GM21526 (cell line): ENCODE results near the gene RABEPK.
"Not testable (repeated sequence)": the region's sequence is repeated elsewhere in the genome, so short reads cannot be mapped to it uniquely, and the experiment has no call there.

Experiments
- ATAC-seq: cut with Tn5 transposase; IDR thresholded peaks from one replicate; pipeline ENCODE4 v1.9.1; 2021; ENCODE audit warnings: moderate library complexity; ENCODE audit not compliant: unreplicated experiment, low FRiP score

RABEPK gene

GRCh38 chr9:125194466-125194865 lies 5.9 kb upstream of the RABEPK start:
- ATAC-seq, result not testable (repeated sequence)

DNA sequence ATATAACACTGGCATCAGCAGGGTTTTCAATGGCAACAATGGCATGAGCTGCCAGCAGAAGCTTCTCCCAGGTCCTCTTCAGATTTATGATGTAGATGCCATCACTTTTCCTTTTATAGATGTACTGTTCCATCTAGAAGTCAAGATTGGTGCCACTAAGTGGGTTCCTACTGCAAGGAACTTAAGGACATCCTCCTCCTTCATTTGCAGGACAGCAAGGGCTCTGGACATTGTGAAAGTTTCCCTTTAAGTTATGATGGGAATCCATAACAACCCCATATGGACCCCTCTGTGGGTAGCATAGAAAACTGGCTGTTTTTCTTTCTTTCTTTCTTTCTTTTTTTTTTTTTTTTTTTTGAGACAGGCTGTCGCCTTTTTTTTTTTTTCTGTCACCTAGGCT lies 4.8 kb upstream of the RABEPK start:
- not testable (repeated sequence) for ATAC-seq

DNA sequence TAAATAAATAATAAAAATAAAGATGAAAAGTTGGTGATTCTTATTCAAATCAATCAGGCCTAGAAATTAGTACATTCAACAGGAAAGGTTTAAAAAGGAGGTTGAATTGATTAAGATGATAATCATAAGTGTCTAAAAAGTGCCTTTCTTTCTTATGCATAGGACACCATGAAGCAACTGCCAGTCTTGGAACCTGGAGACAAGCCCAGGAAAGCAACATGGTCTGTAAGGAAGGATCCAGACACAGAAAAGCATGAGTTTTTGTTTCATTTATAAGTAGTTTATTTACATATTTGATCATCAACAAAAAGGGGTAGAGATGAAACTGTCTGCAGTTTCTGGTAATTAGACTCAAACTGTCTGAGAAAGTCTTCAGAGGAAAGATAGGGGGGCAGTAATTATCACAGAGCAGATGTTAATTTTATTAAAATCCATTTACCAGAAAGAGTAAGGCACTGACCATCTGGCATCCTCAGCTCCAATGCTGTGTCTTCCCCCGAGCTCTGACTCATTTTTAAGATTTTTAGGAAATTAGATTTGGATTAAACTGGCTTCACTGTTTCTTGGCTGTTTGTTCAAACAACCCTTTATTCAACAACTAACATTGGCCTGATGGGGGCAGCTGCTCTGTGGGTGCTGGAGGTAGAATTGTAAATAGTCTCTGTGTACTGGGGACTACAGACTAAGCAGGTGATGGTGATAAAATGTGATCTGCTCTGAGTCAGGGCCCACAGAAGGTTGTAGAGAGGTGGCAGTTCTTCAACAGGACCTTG lies 2.7 kb downstream of the RABEPK start:
- ATAC-seq, result no peak

DNA sequence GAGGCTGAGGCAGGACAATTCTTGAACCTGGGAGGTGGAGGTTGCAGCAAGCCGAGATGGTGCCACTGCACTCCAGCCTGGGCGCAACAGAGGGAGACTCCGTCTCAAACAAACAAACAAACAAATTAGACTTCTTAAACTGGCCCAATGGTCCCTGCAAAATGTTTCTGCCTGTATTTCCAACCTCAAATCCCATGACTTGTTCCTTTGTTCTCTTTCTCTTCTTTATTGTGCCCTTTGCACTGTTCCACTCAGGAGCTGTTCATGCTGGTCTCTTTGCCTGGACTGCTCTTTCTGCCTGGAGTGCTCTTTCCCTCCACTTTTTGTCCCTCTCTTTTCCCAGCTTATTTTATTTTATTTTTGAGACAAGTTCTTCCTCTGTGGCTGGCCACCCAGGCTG lies 4.1 kb downstream of the RABEPK start:
- ATAC-seq, result no peak

DNA sequence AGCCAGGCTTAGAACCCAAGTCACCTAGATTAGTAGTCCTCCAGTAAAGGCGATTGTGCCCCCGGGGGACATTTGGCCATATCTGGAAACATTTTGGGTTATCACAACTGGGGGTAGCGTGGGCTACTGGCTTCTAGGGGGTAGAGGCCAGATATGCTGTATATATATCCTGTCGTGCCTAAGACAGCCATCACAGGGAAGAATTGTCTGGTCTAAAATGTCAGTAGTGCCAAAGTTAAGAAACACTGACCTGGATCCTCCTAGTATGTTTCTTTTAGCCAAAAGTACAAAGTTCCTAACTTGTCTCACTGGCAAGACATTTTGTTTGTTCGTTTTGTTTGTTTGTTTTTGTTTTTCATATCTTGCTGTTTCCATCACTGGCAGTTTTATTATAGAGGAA lies 13.8 kb downstream of the RABEPK start:
- ATAC-seq, result no peak

GRCh38 chr9:125218621-125219020 lies 18.3 kb downstream of the RABEPK start:
- no peak for ATAC-seq

DNA sequence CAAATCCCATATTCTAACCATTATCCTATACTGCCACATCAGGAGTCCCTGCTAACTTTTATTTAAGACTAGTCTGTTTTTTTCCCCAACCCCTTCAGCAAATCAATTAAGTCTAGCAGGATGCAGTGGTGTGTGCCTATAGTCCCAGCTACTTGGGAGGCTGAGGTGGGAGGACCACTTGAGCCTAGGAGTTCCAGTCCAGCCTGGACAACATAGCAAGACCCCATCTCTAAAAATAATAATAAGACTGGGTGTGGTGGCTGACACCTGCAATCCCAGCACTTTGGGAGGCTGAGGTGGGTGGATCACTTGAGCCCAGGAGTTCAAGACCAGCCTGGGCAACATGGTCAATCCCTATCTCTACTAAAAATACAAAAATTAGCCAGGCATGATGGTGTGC lies 24.5 kb downstream of the RABEPK start:
- not testable (repeated sequence) for ATAC-seq

GRCh38 chr9:125227761-125228160 lies 27.4 kb downstream of the RABEPK start:
- no peak for ATAC-seq

GRCh38 chr9:125233678-125234077 lies 33.3 kb downstream of the RABEPK start:
- ATAC-seq, result no peak

GRCh38 chr9:125234099-125234498 lies 33.8 kb downstream of the RABEPK start:
- ATAC-seq, result not testable (repeated sequence)

DNA sequence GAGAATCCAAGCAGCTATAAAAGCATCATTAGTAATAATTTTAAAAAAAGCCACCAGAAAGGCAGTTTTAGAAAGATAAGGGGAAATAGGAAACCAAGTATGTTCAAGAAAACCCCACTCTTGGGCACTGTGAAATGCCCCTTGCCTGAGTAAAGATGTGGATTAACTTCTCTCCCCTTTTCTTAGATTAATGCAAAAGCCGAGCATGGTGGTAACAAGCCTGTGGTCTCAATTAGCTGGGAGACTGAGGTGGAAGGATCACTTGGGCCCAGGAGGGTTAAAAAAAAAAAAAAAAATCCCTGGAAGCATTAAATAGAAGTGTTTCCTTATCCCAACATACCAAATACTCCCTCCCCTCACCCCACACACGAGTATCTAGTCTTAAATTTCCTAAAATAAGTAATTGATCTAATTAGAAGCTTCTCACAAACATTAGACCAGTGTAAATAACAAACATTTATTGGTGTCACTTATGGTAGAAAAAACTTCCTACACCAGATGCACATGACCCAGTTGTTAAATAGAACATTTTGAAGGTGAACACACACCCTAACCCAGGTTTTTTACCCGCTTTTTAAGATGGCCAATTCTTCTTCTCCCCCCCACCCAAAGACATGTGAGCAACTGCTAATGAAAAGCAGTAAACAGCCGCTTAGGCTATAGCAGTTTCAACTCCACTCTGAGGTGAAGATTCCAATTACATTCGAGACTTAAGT lies 35.6 kb downstream of the RABEPK start:
- ATAC-seq, result no peak

DNA sequence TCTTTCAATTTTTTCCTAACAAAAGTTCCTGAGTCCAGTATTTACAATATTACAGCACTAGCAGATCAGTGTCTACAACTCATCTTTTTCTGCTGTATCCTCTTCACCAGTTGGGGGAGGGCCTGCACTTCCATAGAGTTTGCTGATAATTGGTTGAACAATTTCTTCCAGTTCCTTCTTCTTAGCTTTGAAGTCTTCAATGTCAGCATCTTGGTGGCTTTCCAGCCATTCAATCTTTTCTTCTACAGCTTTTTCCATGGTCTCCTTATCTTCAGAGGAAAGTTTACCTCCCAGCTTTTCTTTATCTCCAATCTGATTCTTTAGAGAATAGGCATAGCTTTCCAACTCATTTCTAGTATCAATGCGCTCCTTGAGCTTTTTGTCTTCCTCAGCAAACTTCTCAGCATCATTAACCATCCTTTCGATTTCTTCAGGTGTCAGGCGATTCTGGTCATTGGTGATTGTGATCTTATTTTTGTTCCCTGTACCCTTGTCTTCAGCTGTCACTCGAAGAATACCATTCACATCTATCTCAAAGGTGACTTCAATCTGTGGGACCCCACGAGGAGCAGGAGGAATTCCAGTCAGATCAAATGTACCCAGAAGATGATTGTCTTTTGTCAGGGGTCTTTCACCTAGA lies 36.3 kb downstream of the RABEPK start:
- not testable (repeated sequence) for ATAC-seq

- no peak for ATAC-seq
Observed at GRCh38 chr9:125238127-125238914, 38.0 kb downstream of the RABEPK start.

DNA sequence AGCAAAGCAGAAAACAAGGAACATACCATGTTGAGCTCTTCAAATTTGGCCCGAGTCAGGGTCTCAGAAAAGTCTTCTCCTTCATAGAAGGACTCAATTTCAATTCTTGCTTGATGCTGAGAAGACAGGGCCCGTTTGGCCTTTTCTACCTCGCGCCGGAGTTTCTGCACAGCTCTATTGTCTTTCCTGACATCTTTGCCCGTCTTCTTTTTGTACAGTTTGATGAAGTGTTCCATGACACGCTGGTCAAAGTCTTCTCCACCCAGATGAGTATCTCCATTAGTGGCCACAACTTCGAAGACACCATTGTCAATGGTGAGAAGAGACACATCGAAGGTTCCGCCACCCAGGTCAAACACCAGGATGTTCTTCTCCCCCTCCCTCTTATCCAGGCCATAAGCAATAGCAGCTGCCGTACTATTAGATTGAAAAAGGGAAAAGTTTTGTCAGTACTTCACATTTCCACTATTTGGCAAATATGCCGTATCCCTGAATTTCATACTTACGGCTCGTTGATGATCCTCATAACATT lies 38.6 kb downstream of the RABEPK start:
- no peak for ATAC-seq

GRCh38 chr9:125239631-125240597 lies 39.6 kb downstream of the RABEPK start:
- no peak for ATAC-seq

DNA sequence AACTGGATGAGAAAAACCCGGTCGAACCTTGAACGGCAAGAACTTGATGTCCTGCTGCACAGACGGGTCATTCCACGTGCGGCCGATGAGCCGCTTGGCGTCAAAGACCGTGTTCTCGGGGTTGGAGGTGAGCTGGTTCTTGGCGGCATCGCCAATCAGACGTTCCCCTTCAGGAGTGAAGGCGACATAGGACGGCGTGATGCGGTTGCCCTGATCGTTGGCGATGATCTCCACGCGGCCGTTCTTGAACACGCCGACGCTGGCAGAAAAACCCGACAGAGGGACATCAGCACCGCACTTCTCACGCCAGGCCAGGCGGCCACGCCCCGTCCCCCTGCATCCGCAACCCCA lies 40.3 kb downstream of the RABEPK start:
- ATAC-seq, result peak; percentile 1

DNA sequence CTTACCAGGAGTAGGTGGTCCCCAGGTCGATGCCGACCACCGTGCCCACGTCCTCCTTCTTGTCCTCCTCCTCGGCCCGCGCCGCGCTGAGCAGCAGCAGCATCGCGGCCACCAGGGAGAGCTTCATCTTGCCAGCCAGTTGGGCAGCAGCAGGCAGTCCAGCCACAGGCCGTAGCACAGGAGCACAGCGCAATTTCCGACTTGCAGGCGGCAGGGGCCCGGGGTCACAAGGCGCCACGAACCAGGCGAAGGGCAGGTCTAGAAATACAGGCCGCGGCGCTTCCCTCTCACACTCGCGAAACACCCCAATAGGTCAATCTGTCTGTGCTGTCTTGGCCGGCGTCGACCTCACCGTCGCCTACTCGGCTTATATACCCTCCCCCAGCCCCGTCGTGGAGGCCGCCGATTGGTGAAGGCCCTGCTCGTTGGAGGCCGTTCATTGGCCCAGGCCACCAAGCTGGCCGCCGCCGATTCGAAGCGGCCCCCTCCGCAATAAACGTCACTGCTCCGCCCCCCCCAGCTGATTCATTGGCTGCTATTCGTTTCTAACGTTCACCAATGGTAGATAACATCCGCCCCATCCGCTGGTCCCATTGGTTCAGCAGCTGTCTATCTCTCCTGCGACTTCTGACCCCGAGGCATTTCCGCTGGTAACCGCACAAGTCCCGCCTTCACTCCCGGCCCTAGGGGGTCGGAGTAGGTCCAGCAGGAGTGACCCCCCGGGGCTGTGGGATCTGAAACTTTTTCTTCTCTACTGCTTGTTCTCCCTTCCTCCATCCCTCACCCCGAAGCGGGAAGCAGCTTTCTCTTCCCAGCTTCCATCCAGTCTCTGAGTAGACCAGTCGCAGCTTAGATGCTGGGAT lies 40.9 kb downstream of the RABEPK start, which contains the start of gene HSPA5:
Gene HSPA5, minus strand, starts transcription at position 344 of the 863 bp plus-strand sequence. Its CDS starts 217 bp downstream, at position 127.
- ATAC-seq, result peak; percentile 88
